ENCODE results near the gene HARBI1.

Gene HARBI1

GRCh38 chr11:46612326-46612725, 4.7 kb downstream of the HARBI1 start:
- TF ChIP-seq CTCF (conservative IDR thresholded peaks at IDR 0.05; ENCODE audit: low read length) (no peak), EZH2phosphoT487 (IDR thresholded peaks at IDR 0.05; ENCODE audit: borderline replicate concordance) (no peak)
- Histone ChIP-seq H3K9me2 (replicated peaks; ENCODE audit: low read depth, low read length) (no peaks in the 10 kb centered on the region), H3K27me3 (ENCODE audit: insufficient read depth, low read length, poor library complexity, severe bottlenecking) (no peaks in the 10 kb centered on the region), H3K9me3 (ENCODE audit: insufficient read depth, low read depth, low read length) (no peaks in the 10 kb centered on the region), H3K4me1 (ENCODE audit: insufficient read depth, low read length, poor library complexity, severe bottlenecking) (peaks cover 12% of the 10 kb centered on the region), H4K20me1 (ENCODE audit: insufficient read depth, low read length, poor library complexity, severe bottlenecking) (no peaks in the 10 kb centered on the region), H3K9ac (ENCODE audit: low read depth, low read length, poor library complexity, severe bottlenecking) (no peak overlapping the region), H3K79me2 (ENCODE audit: insufficient read depth, low read length) (peaks cover 6% of the 10 kb centered on the region; the same call in 1 of the 2 replicates), H3K4me3 (ENCODE audit: low read length, poor library complexity, severe bottlenecking) (no peak overlapping the region), H3F3A (ENCODE audit: low read depth) (no peaks in the 10 kb centered on the region), H3K36me3 (ENCODE audit: insufficient read depth, low read length) (no peaks in the 10 kb centered on the region), H2AFZ (ENCODE audit: low read length) (no peak overlapping the region), H3K4me2 (ENCODE audit: low read depth, low read length, poor library complexity, severe bottlenecking) (peak overlapping the region; percentile 56)

GRCh38 chr11:46611526-46612304, 5.3 kb downstream of the HARBI1 start:
- Histone ChIP-seq H3K4me2 (ENCODE audit: low read depth, low read length, poor library complexity, severe bottlenecking) (peak overlapping the region; percentile 56), H3K36me3 (ENCODE audit: insufficient read depth, low read length) (no peaks in the 10 kb centered on the region), H2AFZ (ENCODE audit: low read length) (no peak overlapping the region), H3K4me1 (ENCODE audit: insufficient read depth, low read length, poor library complexity, severe bottlenecking) (peaks cover 12% of the 10 kb centered on the region), H3K27me3 (ENCODE audit: insufficient read depth, low read length, poor library complexity, severe bottlenecking) (no peaks in the 10 kb centered on the region), H3K9ac (ENCODE audit: low read depth, low read length, poor library complexity, severe bottlenecking) (no peak overlapping the region), H3K9me3 (ENCODE audit: insufficient read depth, low read depth, low read length) (no peaks in the 10 kb centered on the region), H3F3A (ENCODE audit: low read depth) (no peaks in the 10 kb centered on the region), H3K79me2 (ENCODE audit: insufficient read depth, low read length) (peaks cover 6% of the 10 kb centered on the region; the same call in 1 of the 2 replicates), H3K9me2 (replicated peaks; ENCODE audit: low read depth, low read length) (no peaks in the 10 kb centered on the region), H3K4me3 (ENCODE audit: low read length, poor library complexity, severe bottlenecking) (no peak overlapping the region), H4K20me1 (ENCODE audit: insufficient read depth, low read length, poor library complexity, severe bottlenecking) (no peaks in the 10 kb centered on the region)
- TF ChIP-seq CTCF (conservative IDR thresholded peaks at IDR 0.05; ENCODE audit: low read length) (no peak), EZH2phosphoT487 (IDR thresholded peaks at IDR 0.05; ENCODE audit: borderline replicate concordance) (no peak)

DNA sequence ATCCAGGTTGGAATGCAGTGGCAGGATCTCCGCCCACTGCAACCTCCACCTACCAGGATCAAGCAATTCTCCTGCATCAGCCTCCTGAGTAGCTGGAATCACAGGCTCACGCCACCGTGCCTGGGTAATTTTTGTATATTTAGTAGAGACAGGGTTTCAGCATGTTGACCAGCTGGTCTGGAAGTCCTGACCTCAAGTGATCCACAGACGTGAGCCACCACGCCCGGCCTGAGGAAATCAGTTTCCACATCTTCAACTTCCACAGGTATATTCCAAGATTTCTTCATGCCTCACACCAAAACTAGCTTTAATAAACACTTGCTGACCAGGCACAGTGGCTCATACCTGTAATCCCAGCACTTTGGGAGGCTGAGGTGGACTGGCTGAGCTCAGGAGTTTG, 7.6 kb downstream of the HARBI1 start:
- H3K9me2 ChIP-seq (replicated peaks; ENCODE audit: low read depth, low read length): no peaks in the 10 kb centered on the region
- no peak overlapping the region for H2AFZ ChIP-seq (ENCODE audit: low read length)
- TF ChIP-seq CTCF (conservative IDR thresholded peaks at IDR 0.05; ENCODE audit: low read length) (no peak), EZH2phosphoT487 (IDR thresholded peaks at IDR 0.05; ENCODE audit: borderline replicate concordance) (no peak)
- H3K9me3 ChIP-seq (ENCODE audit: insufficient read depth, low read depth, low read length): no peaks in the 10 kb centered on the region
- no peaks in the 10 kb centered on the region for H3K36me3 ChIP-seq (ENCODE audit: insufficient read depth, low read length)
- H3K9ac ChIP-seq (ENCODE audit: low read depth, low read length, poor library complexity, severe bottlenecking): no peak overlapping the region
- H3K4me3 ChIP-seq (ENCODE audit: low read length, poor library complexity, severe bottlenecking): no peak overlapping the region
- no peaks in the 10 kb centered on the region for H3F3A ChIP-seq (ENCODE audit: low read depth)
- H3K4me1 ChIP-seq (ENCODE audit: insufficient read depth, low read length, poor library complexity, severe bottlenecking): peaks cover 7% of the 10 kb centered on the region
- H3K4me2 ChIP-seq (ENCODE audit: low read depth, low read length, poor library complexity, severe bottlenecking): no peak overlapping the region
- H3K27me3 ChIP-seq (ENCODE audit: insufficient read depth, low read length, poor library complexity, severe bottlenecking): no peaks in the 10 kb centered on the region
- H3K79me2 ChIP-seq (ENCODE audit: insufficient read depth, low read length): no peaks in the 10 kb centered on the region
- H4K20me1 ChIP-seq (ENCODE audit: insufficient read depth, low read length, poor library complexity, severe bottlenecking): no peaks in the 10 kb centered on the region
